ENCODE measurements around the gene PP2D1.
A peak's percentile ranks its signal among the peaks of the same experiment; 100 is the strongest.
"Not testable (repeated sequence)": the region's sequence is repeated elsewhere in the genome, so short reads cannot be mapped to it uniquely, and the experiment has no call there.

Gene PP2D1

GRCh38 chr3:20046556-20046955, 34.5 kb upstream of the PP2D1 start:
- Histone ChIP-seq H3K27me3 (ENCODE audit: insufficient read depth, poor library complexity, severe bottlenecking) (no peaks in the 10 kb centered on the region), H3K27ac (ENCODE audit: poor library complexity, severe bottlenecking) (no peak overlapping the region), H3K4me1 (ENCODE audit: insufficient read depth, poor library complexity, severe bottlenecking) (peaks cover 7% of the 10 kb centered on the region), H3K9me3 (ENCODE audit: severe bottlenecking) (no peaks in the 10 kb centered on the region), H3K4me3 (ENCODE audit: severe bottlenecking) (no peak overlapping the region), H3K36me3 (ENCODE audit: low read depth) (no peaks in the 10 kb centered on the region)
- ATAC-seq (ENCODE audit: low read depth) (no peak), DNase-seq (ENCODE audit: low spot score) (no peak)
- no peak for TF ChIP-seq CTCF (IDR thresholded peaks at IDR 0.05; ENCODE audit: poor library complexity, severe bottlenecking)

- H3K27me3 ChIP-seq (ENCODE audit: insufficient read depth, poor library complexity, severe bottlenecking); H3K36me3 ChIP-seq (ENCODE audit: low read depth); H3K9me3 ChIP-seq (ENCODE audit: severe bottlenecking); H3K27ac ChIP-seq (ENCODE audit: poor library complexity, severe bottlenecking); DNase-seq (ENCODE audit: low spot score); ATAC-seq (ENCODE audit: low read depth); H3K4me1 ChIP-seq (ENCODE audit: insufficient read depth, poor library complexity, severe bottlenecking); H3K4me3 ChIP-seq (ENCODE audit: severe bottlenecking): not testable (repeated sequence)
Measured at GRCh38 chr3:20045141-20045540, 33.1 kb upstream of the PP2D1 start.

- Histone ChIP-seq H3K4me1 (ENCODE audit: insufficient read depth, poor library complexity, severe bottlenecking) (peaks cover 7% of the 10 kb centered on the region), H3K36me3 (ENCODE audit: low read depth) (no peaks in the 10 kb centered on the region), H3K27me3 (ENCODE audit: insufficient read depth, poor library complexity, severe bottlenecking) (no peaks in the 10 kb centered on the region), H3K9me3 (ENCODE audit: severe bottlenecking) (no peaks in the 10 kb centered on the region), H3K27ac (ENCODE audit: poor library complexity, severe bottlenecking) (no peak overlapping the region), H3K4me3 (ENCODE audit: severe bottlenecking) (no peak overlapping the region)
- TF ChIP-seq CTCF (IDR thresholded peaks at IDR 0.05; ENCODE audit: poor library complexity, severe bottlenecking): no peak
- ATAC-seq (ENCODE audit: low read depth): no peak
- no peak for DNase-seq (ENCODE audit: low spot score)
Measured at GRCh38 chr3:20043825-20044224, 31.8 kb upstream of the PP2D1 start.

GRCh38 chr3:20043396-20043795, 31.3 kb upstream of the PP2D1 start:
- no peaks in the 10 kb centered on the region for H3K36me3 ChIP-seq (ENCODE audit: low read depth)
- ATAC-seq (ENCODE audit: low read depth) (no peak), DNase-seq (ENCODE audit: low spot score) (peak; percentile 54)
- H3K4me1 ChIP-seq (ENCODE audit: insufficient read depth, poor library complexity, severe bottlenecking): peaks cover 7% of the 10 kb centered on the region
- no peak for TF ChIP-seq CTCF (IDR thresholded peaks at IDR 0.05; ENCODE audit: poor library complexity, severe bottlenecking)
- H3K27ac ChIP-seq (ENCODE audit: poor library complexity, severe bottlenecking): no peak overlapping the region
- H3K9me3 ChIP-seq (ENCODE audit: severe bottlenecking): no peaks in the 10 kb centered on the region
- no peaks in the 10 kb centered on the region for H3K27me3 ChIP-seq (ENCODE audit: insufficient read depth, poor library complexity, severe bottlenecking)
- no peak overlapping the region for H3K4me3 ChIP-seq (ENCODE audit: severe bottlenecking)

- H3K4me3 ChIP-seq (ENCODE audit: severe bottlenecking): no peak overlapping the region
- H3K9me3 ChIP-seq (ENCODE audit: severe bottlenecking): no peaks in the 10 kb centered on the region
- DNase-seq (ENCODE audit: low spot score) (no peak), ATAC-seq (ENCODE audit: low read depth) (no peak)
- H3K36me3 ChIP-seq (ENCODE audit: low read depth): no peaks in the 10 kb centered on the region
- peaks cover 7% of the 10 kb centered on the region for H3K4me1 ChIP-seq (ENCODE audit: insufficient read depth, poor library complexity, severe bottlenecking)
- H3K27me3 ChIP-seq (ENCODE audit: insufficient read depth, poor library complexity, severe bottlenecking): no peaks in the 10 kb centered on the region
- no peak for TF ChIP-seq CTCF (IDR thresholded peaks at IDR 0.05; ENCODE audit: poor library complexity, severe bottlenecking)
- no peak overlapping the region for H3K27ac ChIP-seq (ENCODE audit: poor library complexity, severe bottlenecking)
Measured at GRCh38 chr3:20042331-20042730, 30.3 kb upstream of the PP2D1 start.
